Measurements from ENCODE around the gene CHCHD1.

Gene CHCHD1

DNA sequence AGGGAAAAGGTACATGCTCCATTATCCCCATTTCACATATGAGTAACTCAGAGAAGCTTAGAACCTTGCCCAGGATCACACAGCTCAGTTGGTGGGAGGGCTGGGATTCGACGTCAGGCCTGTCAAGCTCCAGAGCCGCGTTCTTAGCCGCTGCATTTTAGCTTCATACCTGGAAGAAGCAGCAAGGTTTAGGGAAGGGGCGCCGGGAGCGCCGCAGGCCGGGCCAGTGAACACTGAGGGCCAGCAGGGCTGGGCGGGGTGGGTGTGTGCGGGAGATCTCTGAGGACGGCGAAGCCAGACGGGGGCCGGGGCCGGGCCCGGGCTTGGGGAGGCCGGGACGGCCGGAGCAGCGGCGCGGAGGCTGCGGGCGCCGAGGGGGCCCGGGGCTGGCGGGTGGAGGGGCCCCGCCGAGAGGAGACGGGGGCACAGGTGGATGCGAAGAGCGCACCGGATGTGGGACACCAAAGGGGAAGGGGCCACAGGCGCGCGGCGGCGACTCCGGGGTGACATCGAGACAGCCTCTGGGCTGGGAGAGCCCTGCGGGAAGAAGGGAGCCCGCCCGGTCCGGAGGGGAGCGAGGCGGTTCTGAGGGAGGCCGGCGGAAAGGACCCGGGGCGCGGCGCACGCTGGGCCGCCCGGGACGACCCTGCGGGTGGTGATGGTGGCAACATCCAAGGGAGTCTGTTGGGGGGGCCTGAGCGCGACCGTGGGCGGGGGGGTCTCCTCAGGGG is 29.1 kb downstream of the CHCHD1 start:
- no peaks in the 10 kb centered on the region for H3K9me3 ChIP-seq (ENCODE audit: insufficient read depth, low read depth, low read length)
- peak overlapping the region; percentile 56 for H2AFZ ChIP-seq (ENCODE audit: insufficient read depth, low read length, poor library complexity)
- peak overlapping the region; percentile 80 for H4K12ac ChIP-seq (ENCODE audit: low read depth, low read length)
- H2BK12ac ChIP-seq (ENCODE audit: low read length): no peak overlapping the region
- H3K27me3 ChIP-seq (ENCODE audit: insufficient read depth, low read length): no peaks in the 10 kb centered on the region
- H3K4me3 ChIP-seq (ENCODE audit: low read depth, low read length): peak overlapping the region; percentile 75
- peak overlapping the region; percentile 64 for H4K8ac ChIP-seq (ENCODE audit: low read depth, low read length)
- no peak overlapping the region for H3K27ac ChIP-seq (ENCODE audit: low read depth, low read length)
- H3K4ac ChIP-seq (ENCODE audit: low read depth, low read length): peak overlapping the region; percentile 17
- H3K79me1 ChIP-seq (ENCODE audit: low read length): peaks cover 4% of the 10 kb centered on the region
- no peak overlapping the region for H2BK120ac ChIP-seq (ENCODE audit: insufficient read depth, low read length, poor library complexity)
- peaks cover 3% of the 10 kb centered on the region for H3K79me2 ChIP-seq (ENCODE audit: control insufficient read depth, insufficient read depth, low read length, poor library complexity)
- H3K4me1 ChIP-seq (ENCODE audit: control insufficient read depth in 1 of 2, insufficient read depth in 2 of 2, low read length in 2 of 2): peaks cover 3% of the 10 kb centered on the region in 2 experiments
- H4K91ac ChIP-seq (ENCODE audit: low read depth, low read length): peak overlapping the region; percentile 65
- peak overlapping the region; percentile 26 for H2BK5ac ChIP-seq (ENCODE audit: low read depth, low read length, poor library complexity)
- H3K9ac ChIP-seq (ENCODE audit: low read length): peak overlapping the region; percentile 32
- peak overlapping the region; percentile 61 for H3K14ac ChIP-seq (ENCODE audit: low read length)
- peak; percentile 13 to 45 for DNase-seq
- no peak overlapping the region for H2AK5ac ChIP-seq (ENCODE audit: low read length)
- peak overlapping the region; percentile 64 for H3K18ac ChIP-seq (ENCODE audit: low read length)
- WGBS (ENCODE audit: extremely low coverage, insufficient coverage, insufficient read length): no CpG with 5 or more reads among the region's 63 CpGs
- H3K23ac ChIP-seq (ENCODE audit: low read length): no peak overlapping the region
- peaks cover 32 to 38% of the 10 kb centered on the region in 2 experiments for H3K36me3 ChIP-seq (ENCODE audit: control insufficient read depth in 1 of 2, insufficient read depth in 2 of 2, low read length in 2 of 2)
- H3K4me2 ChIP-seq (ENCODE audit: low read length): peak overlapping the region; percentile 83

DNA sequence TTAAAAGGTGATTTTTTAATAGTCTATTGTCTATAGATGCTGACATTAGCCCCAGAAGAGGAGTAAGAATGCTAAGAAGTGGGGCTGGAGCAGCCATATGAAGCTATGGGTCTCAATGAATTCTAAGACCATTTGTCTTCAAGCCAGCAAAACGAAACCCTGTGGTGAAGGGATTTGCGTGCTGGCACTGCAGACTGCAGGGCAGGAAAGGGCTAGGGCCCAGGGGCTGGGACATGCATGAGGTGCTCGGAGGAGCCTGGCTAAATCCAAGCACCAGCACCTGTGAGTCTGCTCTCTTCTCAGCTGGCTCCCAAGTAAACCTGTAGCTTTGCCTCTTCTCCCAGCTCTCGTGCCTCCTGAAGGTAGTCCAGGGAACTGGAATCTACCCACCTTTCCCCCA is 30.8 kb downstream of the CHCHD1 start:
- Histone ChIP-seq H3K36me3 (ENCODE audit: control insufficient read depth in 1 of 2, insufficient read depth in 2 of 2, low read length in 2 of 2) (peaks cover 24 to 30% of the 10 kb centered on the region in 2 experiments), H3K79me2 (ENCODE audit: control insufficient read depth, insufficient read depth, low read length, poor library complexity) (peaks cover 3% of the 10 kb centered on the region), H3K14ac (ENCODE audit: low read length) (no peak overlapping the region), H3K27me3 (ENCODE audit: insufficient read depth, low read length) (no peaks in the 10 kb centered on the region), H4K12ac (ENCODE audit: low read depth, low read length) (no peak overlapping the region), H3K79me1 (ENCODE audit: low read length) (peaks cover 4% of the 10 kb centered on the region), H2BK12ac (ENCODE audit: low read length) (no peak overlapping the region), H3K4me1 (ENCODE audit: control insufficient read depth in 1 of 2, insufficient read depth in 2 of 2, low read length in 2 of 2) (peaks cover 3 to 7% of the 10 kb centered on the region in 2 experiments), H2BK120ac (ENCODE audit: insufficient read depth, low read length, poor library complexity) (no peak overlapping the region), H3K27ac (ENCODE audit: low read depth, low read length) (no peak overlapping the region), H4K91ac (ENCODE audit: low read depth, low read length) (no peak overlapping the region), H3K18ac (ENCODE audit: low read length) (no peak overlapping the region), H2BK5ac (ENCODE audit: low read depth, low read length, poor library complexity) (no peak overlapping the region), H3K9me3 (ENCODE audit: insufficient read depth, low read depth, low read length) (peaks cover under 1% of the 10 kb centered on the region), H3K9ac (ENCODE audit: low read length) (no peak overlapping the region), H2AFZ (ENCODE audit: insufficient read depth, low read length, poor library complexity) (no peak overlapping the region), H2AK5ac (ENCODE audit: low read length) (no peak overlapping the region), H3K23ac (ENCODE audit: low read length) (no peak overlapping the region), H3K4me3 (ENCODE audit: low read depth, low read length) (no peak overlapping the region), H3K4me2 (ENCODE audit: low read length) (no peak overlapping the region), H3K4ac (ENCODE audit: low read depth, low read length) (no peak overlapping the region), H4K8ac (ENCODE audit: low read depth, low read length) (no peak overlapping the region)
- DNase-seq: peak in 1 of 2 donors; percentile 30
- WGBS (ENCODE audit: extremely low coverage, insufficient coverage, insufficient read length): no CpG with 5 or more reads among the region's 4 CpGs

DNA sequence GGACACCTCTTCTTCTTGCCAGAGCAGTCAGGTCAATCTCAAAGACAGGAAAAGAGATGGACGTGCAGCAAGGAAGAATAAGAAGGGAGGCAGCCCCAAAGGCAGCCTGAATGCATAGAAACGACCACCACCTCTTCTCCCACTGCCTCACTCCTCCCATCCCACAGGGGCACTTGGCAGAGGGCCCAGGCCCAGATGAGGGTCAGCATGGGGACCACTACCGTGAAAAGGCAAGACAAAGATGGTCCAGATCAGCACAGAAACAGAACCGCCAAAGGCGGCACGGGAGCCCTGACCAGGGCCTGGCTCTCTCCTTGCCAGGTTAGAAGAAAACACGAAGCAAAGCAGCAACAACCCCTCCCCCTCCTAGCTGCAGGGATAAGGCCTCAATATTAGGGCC is 31.5 kb downstream of the CHCHD1 start:
- Histone ChIP-seq H3K27ac (ENCODE audit: low read depth, low read length) (no peak overlapping the region), H2AK5ac (ENCODE audit: low read length) (no peak overlapping the region), H2AFZ (ENCODE audit: insufficient read depth, low read length, poor library complexity) (no peak overlapping the region), H3K27me3 (ENCODE audit: insufficient read depth, low read length) (no peaks in the 10 kb centered on the region), H3K9me3 (ENCODE audit: insufficient read depth, low read depth, low read length) (peaks cover 1% of the 10 kb centered on the region), H3K9ac (ENCODE audit: low read length) (no peak overlapping the region), H3K4ac (ENCODE audit: low read depth, low read length) (no peak overlapping the region), H3K79me2 (ENCODE audit: control insufficient read depth, insufficient read depth, low read length, poor library complexity) (peaks cover 3% of the 10 kb centered on the region), H3K14ac (ENCODE audit: low read length) (no peak overlapping the region), H3K36me3 (ENCODE audit: control insufficient read depth in 1 of 2, insufficient read depth in 2 of 2, low read length in 2 of 2) (peaks cover 19 to 26% of the 10 kb centered on the region in 2 experiments), H3K4me1 (ENCODE audit: control insufficient read depth in 1 of 2, insufficient read depth in 2 of 2, low read length in 2 of 2) (peaks cover 3 to 7% of the 10 kb centered on the region in 2 experiments), H4K91ac (ENCODE audit: low read depth, low read length) (no peak overlapping the region), H3K23ac (ENCODE audit: low read length) (no peak overlapping the region), H3K79me1 (ENCODE audit: low read length) (peaks cover 4% of the 10 kb centered on the region), H2BK5ac (ENCODE audit: low read depth, low read length, poor library complexity) (no peak overlapping the region), H4K8ac (ENCODE audit: low read depth, low read length) (no peak overlapping the region), H3K4me2 (ENCODE audit: low read length) (no peak overlapping the region), H4K12ac (ENCODE audit: low read depth, low read length) (no peak overlapping the region), H3K18ac (ENCODE audit: low read length) (no peak overlapping the region), H2BK12ac (ENCODE audit: low read length) (no peak overlapping the region), H2BK120ac (ENCODE audit: insufficient read depth, low read length, poor library complexity) (no peak overlapping the region), H3K4me3 (ENCODE audit: low read depth, low read length) (no peak overlapping the region)
- no peak for DNase-seq
- no CpG with 5 or more reads among the region's 7 CpGs for WGBS (ENCODE audit: extremely low coverage, insufficient coverage, insufficient read length)

DNA sequence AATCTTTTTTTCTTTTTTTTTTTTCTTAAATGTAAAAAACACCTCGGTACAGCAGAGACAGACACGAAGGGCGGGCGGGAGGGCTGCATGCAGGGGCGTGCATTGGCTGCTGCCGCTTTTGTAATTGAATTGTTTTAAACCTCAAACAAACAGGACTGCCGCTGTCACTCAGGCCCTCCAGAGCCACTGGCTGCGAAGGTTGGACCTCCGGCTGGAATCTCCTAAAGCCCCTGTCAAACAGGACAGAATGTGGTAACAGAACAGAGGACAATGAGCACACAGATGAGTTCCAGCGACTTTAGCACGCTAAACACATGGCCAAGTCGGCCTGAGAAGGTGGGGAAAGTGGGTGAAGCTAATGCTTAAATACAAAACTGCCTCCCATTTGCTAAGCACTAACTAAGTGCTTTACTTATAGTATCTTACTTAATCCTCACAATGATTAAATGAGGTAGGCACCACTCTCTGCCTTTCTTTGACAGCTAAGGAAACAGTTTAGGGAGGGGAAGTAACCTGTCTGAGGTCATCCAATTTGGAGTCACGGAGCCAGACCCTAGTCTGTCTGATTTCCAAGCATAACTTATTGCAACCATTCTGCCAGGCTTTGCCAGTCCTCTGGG is 32.5 kb downstream of the CHCHD1 start:
- Histone ChIP-seq H3K4ac (ENCODE audit: low read depth, low read length) (no peak overlapping the region), H3K27me3 (ENCODE audit: insufficient read depth, low read length) (no peaks in the 10 kb centered on the region)

More for the DNA sequence above, 32.5 kb downstream of the CHCHD1 start:
- Histone ChIP-seq H3K9me3 (ENCODE audit: insufficient read depth, low read depth, low read length) (peaks cover 1% of the 10 kb centered on the region), H3K18ac (ENCODE audit: low read length) (no peak overlapping the region), H3K4me1 (ENCODE audit: control insufficient read depth in 1 of 2, insufficient read depth in 2 of 2, low read length in 2 of 2) (peaks cover 3 to 7% of the 10 kb centered on the region in 2 experiments), H4K12ac (ENCODE audit: low read depth, low read length) (no peak overlapping the region), H3K36me3 (ENCODE audit: control insufficient read depth in 1 of 2, insufficient read depth in 2 of 2, low read length in 2 of 2) (peaks cover 20 to 23% of the 10 kb centered on the region in 2 experiments), H3K14ac (ENCODE audit: low read length) (no peak overlapping the region), H3K4me2 (ENCODE audit: low read length) (no peak overlapping the region), H3K27ac (ENCODE audit: low read depth, low read length) (no peak overlapping the region), H4K8ac (ENCODE audit: low read depth, low read length) (no peak overlapping the region), H3K79me1 (ENCODE audit: low read length) (peaks cover 4% of the 10 kb centered on the region), H3K23ac (ENCODE audit: low read length) (no peak overlapping the region), H2AK5ac (ENCODE audit: low read length) (no peak overlapping the region), H2BK12ac (ENCODE audit: low read length) (no peak overlapping the region), H3K79me2 (ENCODE audit: control insufficient read depth, insufficient read depth, low read length, poor library complexity) (peaks cover 3% of the 10 kb centered on the region), H3K9ac (ENCODE audit: low read length) (no peak overlapping the region), H2BK120ac (ENCODE audit: insufficient read depth, low read length, poor library complexity) (no peak overlapping the region), H2AFZ (ENCODE audit: insufficient read depth, low read length, poor library complexity) (no peak overlapping the region), H3K4me3 (ENCODE audit: low read depth, low read length) (no peak overlapping the region), H2BK5ac (ENCODE audit: low read depth, low read length, poor library complexity) (no peak overlapping the region), H4K91ac (ENCODE audit: low read depth, low read length) (no peak overlapping the region)
- WGBS (ENCODE audit: extremely low coverage, insufficient coverage, insufficient read length): no CpG with 5 or more reads among the region's 13 CpGs
- no peak for DNase-seq

All from trophoblast cell (in vitro differentiated cells and primary cell).